Hematopoietic multipotent progenitor cell treated with erythropoietin and hydrocortisone succinate and interleukin-3 and kit ligand, for 17 days (in vitro differentiated cells): ENCODE data around the gene DIAPH3.

Source experiments
- DNase-seq: peaks from one replicate; pipeline ENCODE4 v3.0.0-alpha.2; 2015; ENCODE audit warnings: low spot score

The DIAPH3 gene

DNA sequence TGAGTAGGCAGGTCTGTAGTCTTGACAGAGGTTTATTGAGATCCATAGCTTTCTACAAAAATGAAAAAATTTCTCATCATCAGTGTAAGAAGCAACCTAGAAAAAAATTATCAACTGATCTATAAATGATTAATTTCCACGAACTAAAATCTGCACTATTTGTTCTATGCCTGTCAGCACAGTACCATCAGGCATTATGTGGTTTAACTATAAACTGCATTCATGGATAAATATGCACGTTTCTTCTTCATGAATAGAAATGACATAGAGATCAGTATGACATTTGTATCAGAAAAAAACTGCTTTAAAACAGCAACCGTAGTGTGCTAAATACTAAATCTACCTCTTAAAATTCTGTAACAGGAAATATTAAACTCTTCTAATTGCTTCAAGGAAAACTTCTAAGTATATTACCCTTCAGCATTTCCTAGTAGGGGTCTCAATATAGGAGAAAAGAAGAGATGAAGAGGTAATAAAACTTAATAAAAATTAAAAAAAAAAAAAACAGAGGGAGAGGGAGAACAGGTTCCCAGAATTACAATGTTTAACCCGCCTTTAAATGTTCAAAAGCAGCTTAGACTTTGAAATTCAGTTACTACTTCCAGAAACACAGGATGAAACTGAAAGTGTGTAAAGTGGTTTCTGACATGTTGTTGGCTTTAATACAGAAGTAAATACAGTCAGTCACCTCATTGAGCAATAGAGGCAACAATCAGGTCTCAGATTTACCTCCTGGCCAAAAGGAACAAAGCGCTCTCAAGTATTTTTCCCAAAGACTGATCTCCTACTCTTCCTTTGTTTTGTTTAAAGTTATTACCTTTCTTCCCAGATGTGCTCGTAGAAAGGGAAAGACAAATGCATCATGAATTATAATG is 144.4 kb downstream of the DIAPH3 start:
- DNase-seq: no peak

DNA sequence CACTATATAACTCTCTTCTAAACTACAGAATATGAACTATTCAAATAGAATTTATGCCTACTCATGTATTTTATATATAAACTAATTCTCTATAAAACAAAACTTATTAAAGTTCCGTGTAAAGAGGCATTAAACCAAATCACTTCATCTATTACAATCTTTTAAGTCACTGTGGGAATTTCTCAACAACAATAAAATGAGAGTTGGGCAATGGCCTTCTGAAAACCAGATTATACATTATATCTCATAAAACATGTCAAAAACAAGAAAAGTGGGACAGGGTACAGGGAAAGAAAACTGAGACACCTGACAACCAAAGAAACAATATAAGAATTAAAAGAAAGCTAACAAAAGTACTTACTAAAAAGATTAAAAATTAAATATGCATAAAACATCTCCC is 145.2 kb downstream of the DIAPH3 start:
- DNase-seq: no peak

- DNase-seq: no peak
Measured at GRCh38 chr13:60016229-60016628, 147.5 kb downstream of the DIAPH3 start.

DNA sequence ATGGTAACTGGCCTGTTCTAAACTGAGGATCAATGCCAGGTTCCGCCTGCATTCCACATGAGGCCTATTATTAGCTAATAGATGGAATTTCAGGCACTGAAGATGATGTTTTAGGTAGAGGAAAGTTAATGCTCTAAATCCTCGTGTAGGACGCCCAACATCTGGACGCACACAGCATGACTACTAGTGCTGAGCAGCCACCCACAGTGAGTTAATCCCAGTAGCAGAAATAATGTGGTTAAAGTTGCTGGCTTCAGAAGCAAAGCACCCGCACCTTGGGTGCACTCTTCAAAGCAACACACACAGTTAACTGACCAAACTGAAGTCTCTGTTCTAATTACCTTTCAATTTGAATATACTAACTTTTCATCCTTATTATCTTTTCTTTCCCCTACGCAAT is 150.6 kb downstream of the DIAPH3 start:
- no peak for DNase-seq

GRCh38 chr13:60012488-60012887 is 151.2 kb downstream of the DIAPH3 start:
- peak; percentile 9 for DNase-seq

GRCh38 chr13:60009300-60010253 is 154.2 kb downstream of the DIAPH3 start:
- DNase-seq: peak; percentile 84

- DNase-seq: no peak
Measured at GRCh38 chr13:60001889-60002288, 161.8 kb downstream of the DIAPH3 start.

GRCh38 chr13:60000976-60001375 is 162.8 kb downstream of the DIAPH3 start:
- no peak for DNase-seq

- DNase-seq: no peak
Measured at GRCh38 chr13:60000081-60000480, 163.6 kb downstream of the DIAPH3 start.

- no peak for DNase-seq
Measured at GRCh38 chr13:59997976-59998375, 165.8 kb downstream of the DIAPH3 start.

GRCh38 chr13:59996461-59996980 is 167.2 kb downstream of the DIAPH3 start:
- no peak for DNase-seq

DNA sequence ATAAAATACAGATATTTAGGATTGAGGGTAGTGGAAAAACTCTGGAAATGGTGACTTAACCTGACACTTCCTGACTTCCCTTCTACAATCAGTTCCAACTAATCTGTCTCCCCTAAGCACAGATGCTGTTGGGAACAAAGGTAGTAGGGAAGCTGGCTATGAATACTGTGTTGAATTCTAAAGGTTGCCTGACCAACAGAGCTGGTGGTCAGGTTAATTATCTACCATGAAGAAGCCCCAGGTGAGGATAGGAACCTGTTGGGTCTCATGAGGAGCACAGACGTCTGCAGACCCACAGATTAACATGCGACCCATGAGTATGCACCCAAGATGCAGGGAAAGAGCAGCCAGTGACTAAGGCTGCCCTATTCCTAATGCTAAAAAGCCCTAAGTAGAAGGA is 172.3 kb downstream of the DIAPH3 start:
- no peak for DNase-seq

- no peak for DNase-seq
Measured at GRCh38 chr13:59982631-59983382, 180.9 kb downstream of the DIAPH3 start.

DNA sequence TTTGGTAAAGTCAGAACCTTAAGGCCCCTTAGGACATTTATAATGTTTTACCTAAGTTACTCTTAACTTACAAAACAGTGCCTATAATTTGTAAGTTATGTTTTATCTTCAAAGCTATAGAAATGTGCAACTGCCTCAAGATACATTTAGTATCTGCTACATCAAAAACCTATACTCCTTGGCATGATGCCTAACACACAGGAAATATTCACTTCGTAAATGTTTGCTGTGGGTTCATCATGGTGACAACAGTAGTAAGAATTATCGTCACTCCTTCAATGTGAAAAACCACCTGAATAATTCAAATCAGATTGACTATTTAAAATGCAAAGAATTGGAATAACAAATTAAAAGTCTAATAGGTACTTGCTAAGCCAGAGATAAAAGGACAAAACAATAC is 184.1 kb downstream of the DIAPH3 start:
- no peak for DNase-seq

DNA sequence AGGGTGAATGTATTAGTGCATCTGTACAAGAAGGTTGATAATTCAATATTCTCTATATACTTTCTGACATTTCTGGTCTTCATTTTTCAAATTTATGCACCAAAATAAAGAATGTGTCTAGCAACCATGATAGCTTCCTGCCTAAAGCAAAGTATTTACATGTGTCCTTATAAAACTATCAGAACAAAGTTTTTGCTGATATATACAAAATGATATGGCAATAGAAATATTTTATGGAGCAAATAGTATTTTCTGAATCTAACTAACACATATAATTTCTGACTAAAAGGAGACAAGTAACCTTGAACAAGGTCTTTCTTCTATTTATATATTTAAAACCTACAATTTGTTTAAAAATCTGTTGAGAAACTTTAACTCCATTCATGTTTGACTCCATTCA is 184.9 kb downstream of the DIAPH3 start:
- no peak for DNase-seq

- no peak for DNase-seq
Measured at GRCh38 chr13:59976856-59977255, 186.9 kb downstream of the DIAPH3 start.

DNA sequence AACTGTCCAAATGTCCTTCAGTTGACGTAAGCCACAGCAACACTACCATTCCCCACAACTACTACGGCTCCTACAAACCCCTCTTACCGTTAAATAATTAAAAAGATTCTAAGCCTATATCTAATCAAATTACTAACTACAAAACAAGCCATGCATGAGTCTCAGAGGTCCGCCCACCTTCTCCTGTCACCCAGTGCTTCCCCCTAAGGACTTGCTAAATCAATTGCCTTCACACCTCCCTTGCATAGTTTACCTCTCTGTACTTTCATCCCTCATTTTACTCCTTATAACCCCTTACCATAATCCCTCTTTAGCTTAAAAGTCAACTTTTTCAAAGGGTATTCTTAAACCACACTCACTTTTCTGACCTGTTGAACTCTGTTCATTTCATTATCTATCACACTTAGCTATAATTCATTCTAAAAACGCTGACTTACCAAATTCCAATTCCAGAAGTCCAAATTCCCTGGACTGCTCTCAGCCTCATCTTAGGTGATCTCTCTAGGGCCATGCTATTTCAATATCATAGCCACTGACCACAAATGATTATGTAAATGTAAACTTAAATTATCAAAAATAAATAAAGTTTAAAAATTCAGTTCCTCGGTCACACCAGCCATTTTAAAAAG is 187.8 kb downstream of the DIAPH3 start:
- no peak for DNase-seq

DNA sequence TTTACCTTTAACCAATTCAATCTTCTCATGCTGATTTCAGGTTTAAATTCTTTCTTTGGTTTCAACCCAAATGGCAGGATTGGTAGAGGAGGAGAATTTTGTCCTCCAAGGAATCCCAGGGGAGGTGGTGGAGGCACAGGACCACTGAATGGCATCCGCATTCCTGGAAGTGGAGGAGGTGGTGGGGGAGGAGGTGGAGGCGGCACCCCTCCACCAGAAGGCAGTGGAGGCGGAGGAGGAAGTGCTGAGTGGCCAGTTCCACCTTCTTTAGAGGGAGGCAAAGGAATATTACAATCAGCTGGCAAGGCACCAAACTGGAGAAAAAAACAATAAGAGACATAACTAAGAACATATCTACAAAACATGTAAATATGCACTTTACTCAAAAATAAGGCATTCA is 192.9 kb downstream of the DIAPH3 start:
- no peak for DNase-seq

DNA sequence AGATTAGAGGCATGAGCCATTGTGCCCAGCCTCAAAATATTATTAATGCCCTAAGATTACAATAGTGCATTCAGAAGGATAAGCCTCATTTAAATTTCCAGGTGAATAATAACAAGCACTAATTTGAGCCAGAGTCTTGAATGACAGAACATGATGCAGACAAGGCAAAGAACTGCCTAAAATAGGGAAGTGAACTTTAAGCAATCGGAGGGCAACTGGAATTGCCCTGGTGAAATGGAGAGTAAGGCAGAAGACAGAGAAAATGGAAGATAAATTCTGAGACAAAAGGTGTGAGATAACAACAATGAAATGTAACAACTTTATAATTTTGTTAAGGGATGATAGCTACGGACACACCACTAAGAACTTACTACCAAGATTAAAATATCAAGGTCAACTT is 199.9 kb downstream of the DIAPH3 start:
- DNase-seq: no peak

GRCh38 chr13:59963383-59963782 is 200.3 kb downstream of the DIAPH3 start:
- no peak for DNase-seq

DNA sequence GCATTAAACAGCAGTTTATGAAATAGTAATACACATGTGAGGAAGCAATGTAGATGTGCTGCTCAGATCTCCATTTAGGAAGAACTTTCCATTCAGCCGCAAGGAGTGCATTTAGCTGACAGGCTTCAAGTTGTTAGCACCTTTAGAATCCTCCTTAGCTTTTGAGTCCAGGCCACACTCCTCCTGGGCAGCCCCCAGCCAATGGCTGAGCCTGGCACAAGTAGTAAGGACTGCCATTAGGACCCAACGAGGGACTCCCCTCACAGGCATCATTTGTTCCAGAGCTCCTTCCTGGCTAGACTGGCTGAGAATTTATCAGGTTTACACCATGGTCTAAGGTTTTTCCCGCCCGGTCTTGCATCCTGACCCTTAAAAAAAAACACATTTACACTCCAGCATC is 201.4 kb downstream of the DIAPH3 start:
- DNase-seq: no peak

- no peak for DNase-seq
Measured at GRCh38 chr13:59960683-59961082, 203.0 kb downstream of the DIAPH3 start.
